AG10803 (cell line): Measurements from ENCODE around the gene SLC25A29.

ENCODE experiments used
- DNase-seq: peaks from one replicate; pipeline ENCODE4 v3.0.0; 2010; ENCODE audit warnings: low read depth
- H3K4me3 ChIP-seq: 2 replicates; pipeline ENCODE4 v1.5.1; 2011; ENCODE audit warnings: mild to moderate bottlenecking, low read length, control low read depth
- TF ChIP-seq, protein P1 (sequence below): conservative IDR thresholded peaks from 2 replicates; pipeline ENCODE4 v1.5.1; 2011; ENCODE audit warnings: mild to moderate bottlenecking, low read length, control low read depth, inconsistent platforms

Gene SLC25A29, protein sequence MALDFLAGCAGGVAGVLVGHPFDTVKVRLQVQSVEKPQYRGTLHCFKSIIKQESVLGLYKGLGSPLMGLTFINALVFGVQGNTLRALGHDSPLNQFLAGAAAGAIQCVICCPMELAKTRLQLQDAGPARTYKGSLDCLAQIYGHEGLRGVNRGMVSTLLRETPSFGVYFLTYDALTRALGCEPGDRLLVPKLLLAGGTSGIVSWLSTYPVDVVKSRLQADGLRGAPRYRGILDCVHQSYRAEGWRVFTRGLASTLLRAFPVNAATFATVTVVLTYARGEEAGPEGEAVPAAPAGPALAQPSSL

DNA sequence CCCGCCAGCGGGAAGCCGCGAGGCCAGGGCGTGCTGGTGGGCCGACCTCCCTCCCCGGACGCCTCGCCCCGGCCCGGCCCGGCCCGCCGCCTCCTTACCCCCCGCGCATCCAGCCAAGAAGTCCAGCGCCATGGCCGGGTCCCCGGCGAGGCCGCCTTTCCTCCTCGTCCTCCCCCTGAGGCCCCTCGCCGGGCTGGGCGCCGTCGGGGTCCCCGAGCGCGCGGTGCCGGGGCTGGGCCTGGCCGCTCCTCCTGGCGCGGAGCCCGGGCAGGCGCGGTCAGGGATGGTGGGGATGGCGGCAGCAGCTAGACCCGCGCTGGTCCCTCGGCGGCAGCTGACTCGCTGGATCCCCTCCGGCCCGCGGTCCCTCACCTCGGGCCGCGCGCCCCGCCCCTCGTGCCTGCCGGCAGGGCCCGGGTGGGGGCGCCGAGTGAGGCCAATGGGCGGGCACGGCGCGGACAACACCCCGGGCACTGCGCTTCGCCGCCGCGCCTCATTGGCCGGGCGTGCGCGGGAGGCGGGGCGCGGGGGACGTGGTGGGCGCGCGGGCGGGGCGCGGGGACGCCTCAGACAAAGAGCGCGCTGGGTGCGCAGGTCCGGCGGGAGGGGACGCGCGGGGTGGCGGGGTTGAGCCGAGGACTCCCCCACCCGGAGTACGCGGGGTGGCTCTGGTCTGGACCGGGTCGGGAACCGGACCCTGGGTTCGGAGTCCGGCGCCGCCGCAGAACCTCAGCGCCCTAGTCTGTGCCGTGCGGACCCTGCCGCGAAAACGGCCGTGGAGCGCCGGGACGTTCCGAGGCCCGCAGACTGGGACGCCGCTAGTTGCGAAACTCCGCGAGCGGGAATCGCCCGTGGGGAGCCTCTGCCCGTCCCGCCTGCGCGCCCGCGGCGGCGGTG lies at the start of gene SLC25A29:
Gene SLC25A29, minus strand, starts transcription at position 344 of the 897 bp plus-strand sequence. Its CDS starts 212 bp downstream, at position 132.
- DNase-seq = peak; percentile 78
- TF ChIP-seq, protein P1, sequence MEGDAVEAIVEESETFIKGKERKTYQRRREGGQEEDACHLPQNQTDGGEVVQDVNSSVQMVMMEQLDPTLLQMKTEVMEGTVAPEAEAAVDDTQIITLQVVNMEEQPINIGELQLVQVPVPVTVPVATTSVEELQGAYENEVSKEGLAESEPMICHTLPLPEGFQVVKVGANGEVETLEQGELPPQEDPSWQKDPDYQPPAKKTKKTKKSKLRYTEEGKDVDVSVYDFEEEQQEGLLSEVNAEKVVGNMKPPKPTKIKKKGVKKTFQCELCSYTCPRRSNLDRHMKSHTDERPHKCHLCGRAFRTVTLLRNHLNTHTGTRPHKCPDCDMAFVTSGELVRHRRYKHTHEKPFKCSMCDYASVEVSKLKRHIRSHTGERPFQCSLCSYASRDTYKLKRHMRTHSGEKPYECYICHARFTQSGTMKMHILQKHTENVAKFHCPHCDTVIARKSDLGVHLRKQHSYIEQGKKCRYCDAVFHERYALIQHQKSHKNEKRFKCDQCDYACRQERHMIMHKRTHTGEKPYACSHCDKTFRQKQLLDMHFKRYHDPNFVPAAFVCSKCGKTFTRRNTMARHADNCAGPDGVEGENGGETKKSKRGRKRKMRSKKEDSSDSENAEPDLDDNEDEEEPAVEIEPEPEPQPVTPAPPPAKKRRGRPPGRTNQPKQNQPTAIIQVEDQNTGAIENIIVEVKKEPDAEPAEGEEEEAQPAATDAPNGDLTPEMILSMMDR = no peak
- peak within 1 kb of the TSS; percentile 75 for H3K4me3 ChIP-seq

GRCh38 chr14:100350986-100351385 lies 44.7 kb upstream of the SLC25A29 start:
- TF ChIP-seq, protein P1 = no peak
- no peak for DNase-seq

GRCh38 chr14:100350276-100350926 lies 44.2 kb upstream of the SLC25A29 start:
- H3K4me3 ChIP-seq = no peak overlapping the region
- DNase-seq = no peak
- TF ChIP-seq, protein P1 = no peak

More at GRCh38 chr14:100350986-100351385, 44.7 kb upstream of the SLC25A29 start:
- H3K4me3 ChIP-seq = no peak overlapping the region

- DNase-seq = no peak
- TF ChIP-seq, protein P1 = no peak
- H3K4me3 ChIP-seq = no peak overlapping the region
Measured at GRCh38 chr14:100348784-100349685, 42.8 kb upstream of the SLC25A29 start.

DNA sequence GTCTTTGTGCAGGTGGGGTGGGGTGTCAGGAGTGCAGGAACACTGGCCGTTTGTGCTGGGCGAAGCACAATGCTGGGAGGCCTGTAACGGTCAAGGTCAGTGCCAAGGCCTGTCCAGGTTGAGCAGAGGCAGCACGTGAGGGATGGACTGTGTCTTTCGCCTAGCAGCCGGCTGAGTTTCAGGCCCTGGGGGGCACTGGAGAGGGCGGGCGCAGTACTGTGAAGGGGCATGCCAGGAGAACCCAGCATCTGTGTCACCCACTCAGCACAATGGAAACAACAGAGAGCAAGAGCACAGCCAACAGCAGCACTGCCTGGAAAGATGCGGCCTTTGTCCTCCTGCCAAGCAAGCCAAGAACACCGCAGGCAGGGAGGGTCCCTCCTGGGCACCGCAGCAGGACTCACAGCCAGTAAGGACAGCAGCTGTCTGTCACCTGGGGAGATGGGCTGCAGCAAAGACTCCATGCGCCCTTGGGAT lies 42.0 kb upstream of the SLC25A29 start:
- DNase-seq = no peak
- H3K4me3 ChIP-seq = no peak overlapping the region
- TF ChIP-seq, protein P1 = no peak
